HG03064 (cell line): ENCODE results near the gene HECTD4.
"Not testable (repeated sequence)": the region's sequence is repeated elsewhere in the genome, so short reads cannot be mapped to it uniquely, and the experiment has no call there.

ENCODE experiments used
- ATAC-seq: cut with Tn5 transposase; IDR thresholded peaks from one replicate; pipeline ENCODE4 v1.9.1; 2021; ENCODE audit warnings: low read depth; ENCODE audit not compliant: unreplicated experiment

HECTD4 gene

GRCh38 chr12:112408621-112409020 lies 26.4 kb upstream of the HECTD4 start:
- no peak for ATAC-seq

- ATAC-seq = not testable (repeated sequence)
Observed at GRCh38 chr12:112407683-112408082, 25.5 kb upstream of the HECTD4 start.

GRCh38 chr12:112406519-112407488 lies 24.6 kb upstream of the HECTD4 start:
- ATAC-seq = no peak

GRCh38 chr12:112401903-112402498 lies 19.8 kb upstream of the HECTD4 start:
- no peak for ATAC-seq

GRCh38 chr12:112401054-112401453 lies 18.8 kb upstream of the HECTD4 start:
- no peak for ATAC-seq

DNA sequence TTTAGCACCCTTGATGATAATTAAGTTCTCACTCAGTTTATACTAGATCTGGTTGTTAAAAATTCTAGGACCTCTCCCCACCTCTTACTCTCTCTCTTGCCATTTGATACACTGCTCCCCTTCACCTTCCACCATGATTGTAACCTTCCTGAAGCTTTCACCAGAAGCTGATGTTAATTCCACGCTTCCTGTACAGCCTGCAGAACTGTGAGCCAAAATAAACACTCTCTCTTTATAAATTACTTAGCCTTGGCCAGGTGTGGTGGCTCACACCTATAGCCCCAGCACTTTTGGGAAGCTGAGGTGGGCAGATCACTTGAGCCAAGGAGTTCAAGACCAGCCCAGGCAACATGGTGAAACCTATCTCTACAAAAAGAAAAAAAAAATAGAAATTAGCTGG lies 11.1 kb upstream of the HECTD4 start:
- no peak for ATAC-seq

GRCh38 chr12:112389922-112390654 lies 7.9 kb upstream of the HECTD4 start:
- ATAC-seq = not testable (repeated sequence)

GRCh38 chr12:112389228-112389627 lies 7.0 kb upstream of the HECTD4 start:
- no peak for ATAC-seq

GRCh38 chr12:112386726-112387125 lies 4.5 kb upstream of the HECTD4 start:
- ATAC-seq = no peak

- ATAC-seq = no peak
Observed at GRCh38 chr12:112382866-112383265, 635 bp upstream of the HECTD4 start.

GRCh38 chr12:112381406-112381882 lies 787 bp downstream of the HECTD4 start:
- peak; percentile 42 for ATAC-seq

- no peak for ATAC-seq
Observed at GRCh38 chr12:112380663-112381405, 1.4 kb downstream of the HECTD4 start.

DNA sequence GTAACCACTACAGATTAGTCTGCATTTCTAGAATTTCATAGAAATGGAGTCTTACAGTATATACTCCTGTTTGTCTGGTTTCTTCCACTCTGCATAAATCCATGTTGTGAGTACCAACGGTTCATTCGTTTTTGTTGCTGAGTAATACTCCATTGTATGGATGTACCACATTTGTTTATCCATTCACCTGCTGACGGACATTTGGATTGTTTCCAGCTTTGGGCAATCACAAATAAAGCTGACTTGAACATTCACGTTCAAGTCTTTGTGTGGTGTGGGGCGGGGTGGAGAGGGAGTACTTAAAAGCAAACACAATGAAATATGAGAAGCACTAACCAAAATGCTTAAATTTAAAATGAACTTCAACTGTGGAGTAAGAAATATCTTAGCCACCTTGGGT lies 7.1 kb downstream of the HECTD4 start:
- no peak for ATAC-seq

DNA sequence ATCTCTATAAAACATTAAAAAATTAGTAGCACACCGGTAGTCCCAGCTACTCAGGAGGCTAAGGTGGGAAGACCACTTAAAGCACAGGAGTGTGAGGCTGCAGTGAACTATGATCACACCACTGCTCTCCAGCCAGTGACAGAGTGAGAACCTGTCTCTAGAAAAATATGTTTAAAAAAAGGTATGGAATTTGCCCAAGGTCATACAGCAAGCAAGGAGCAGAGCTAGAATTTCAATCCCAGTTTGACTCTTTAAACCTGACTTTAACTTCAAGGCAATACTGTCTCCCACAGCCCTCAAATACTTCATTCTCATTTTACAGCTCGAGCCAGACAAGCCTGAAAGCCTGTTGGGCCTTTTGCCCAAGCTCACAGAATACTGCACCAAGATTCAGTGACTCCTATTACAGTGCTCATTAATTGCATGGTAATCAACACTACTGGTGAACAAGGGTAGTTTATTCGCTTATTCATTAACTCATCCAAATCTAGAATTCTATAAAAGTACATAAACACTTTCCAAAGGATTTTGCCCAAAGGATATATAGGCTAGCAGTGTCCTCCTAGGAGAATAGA lies 8.0 kb downstream of the HECTD4 start:
- ATAC-seq = no peak

DNA sequence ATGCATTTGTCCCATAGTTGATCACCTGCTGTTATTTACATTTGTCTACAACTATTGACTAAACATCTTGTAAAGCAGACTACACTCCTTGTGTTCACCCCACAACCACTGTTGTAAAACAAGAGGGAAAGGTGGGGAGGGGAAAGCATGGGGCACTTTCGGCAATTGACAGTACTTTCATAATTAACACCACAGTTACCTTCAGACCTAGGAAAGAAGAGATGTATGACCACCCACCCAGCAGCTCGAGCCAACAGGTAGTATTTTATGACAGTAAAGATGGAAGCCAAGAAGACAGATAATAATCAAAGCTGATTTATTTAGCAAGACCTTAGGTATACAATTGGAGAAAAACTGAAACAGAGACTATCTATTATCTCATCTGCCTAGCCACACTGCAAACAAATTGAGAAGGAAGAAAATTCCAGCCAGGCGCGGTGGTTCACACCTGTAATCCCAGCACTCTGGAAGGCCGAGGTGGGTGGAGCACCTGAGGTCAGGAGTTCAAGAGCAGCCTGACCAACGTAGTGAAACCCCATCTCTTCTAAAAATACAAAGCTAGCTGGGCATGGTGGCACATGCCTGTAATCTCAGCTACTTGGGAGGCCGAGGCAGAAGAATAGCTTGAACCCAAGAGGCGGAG lies 11.2 kb downstream of the HECTD4 start:
- ATAC-seq = no peak

DNA sequence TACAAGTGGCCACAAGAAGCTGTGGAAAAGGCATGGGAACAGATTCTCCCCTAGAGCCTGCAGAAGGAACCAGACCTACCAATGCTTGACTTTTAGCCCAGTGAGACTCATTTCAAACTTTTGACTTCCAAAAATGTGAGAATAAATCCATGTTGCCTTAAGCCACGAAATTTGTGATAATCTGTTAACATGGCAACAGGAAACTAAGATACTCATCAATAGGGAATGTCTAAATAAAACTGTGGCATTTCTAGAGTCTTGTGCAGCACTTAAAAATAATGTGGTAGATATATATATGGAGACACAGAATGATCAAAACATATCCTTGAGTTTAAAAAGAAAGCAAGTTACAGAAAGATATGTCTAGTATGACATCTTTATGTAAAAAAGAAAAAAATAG lies 12.0 kb downstream of the HECTD4 start:
- ATAC-seq = no peak

- ATAC-seq = no peak
Observed at GRCh38 chr12:112368856-112369255, 13.4 kb downstream of the HECTD4 start.

GRCh38 chr12:112367965-112368364 lies 14.3 kb downstream of the HECTD4 start:
- ATAC-seq = no peak

DNA sequence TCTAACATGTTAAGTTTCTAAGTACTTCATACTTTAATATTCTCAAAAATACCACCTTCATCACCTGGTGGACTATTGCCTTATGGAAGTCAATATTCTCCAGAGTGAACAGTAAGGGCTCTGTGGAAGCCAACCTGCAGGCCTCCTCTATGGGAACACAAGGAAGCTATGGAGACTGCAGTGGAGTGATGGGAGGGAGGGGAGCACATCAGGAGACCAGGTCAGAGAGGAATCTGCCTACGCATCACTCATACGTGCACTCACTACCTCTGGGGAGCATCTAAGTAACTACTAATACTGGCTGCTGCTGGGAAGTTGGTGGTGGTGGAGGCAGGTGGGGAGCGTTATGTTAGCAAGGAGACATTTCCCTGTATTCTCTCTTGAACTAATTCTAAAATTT lies 19.9 kb downstream of the HECTD4 start:
- no peak for ATAC-seq

DNA sequence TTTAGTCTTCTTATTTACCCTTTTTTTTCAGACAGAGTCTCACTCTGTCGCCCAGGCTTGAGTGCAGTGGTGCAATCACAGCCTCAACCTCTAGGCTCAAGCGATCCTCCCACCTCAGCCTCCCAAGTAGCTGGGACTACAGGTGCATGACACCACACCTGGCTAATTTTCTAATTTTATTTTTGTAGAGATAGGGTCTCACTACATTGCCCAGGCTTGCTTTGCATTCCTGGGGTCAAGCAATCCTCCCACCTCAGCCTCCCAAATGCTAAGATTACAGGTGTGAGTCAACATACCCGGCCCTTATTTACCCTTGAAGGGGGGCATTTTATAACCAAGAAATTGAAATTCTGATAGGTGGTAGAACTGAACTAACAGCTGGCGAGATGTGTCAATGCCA lies 21.0 kb downstream of the HECTD4 start:
- ATAC-seq = no peak
